ENCODE results near the gene CAMK2B.

DNA sequence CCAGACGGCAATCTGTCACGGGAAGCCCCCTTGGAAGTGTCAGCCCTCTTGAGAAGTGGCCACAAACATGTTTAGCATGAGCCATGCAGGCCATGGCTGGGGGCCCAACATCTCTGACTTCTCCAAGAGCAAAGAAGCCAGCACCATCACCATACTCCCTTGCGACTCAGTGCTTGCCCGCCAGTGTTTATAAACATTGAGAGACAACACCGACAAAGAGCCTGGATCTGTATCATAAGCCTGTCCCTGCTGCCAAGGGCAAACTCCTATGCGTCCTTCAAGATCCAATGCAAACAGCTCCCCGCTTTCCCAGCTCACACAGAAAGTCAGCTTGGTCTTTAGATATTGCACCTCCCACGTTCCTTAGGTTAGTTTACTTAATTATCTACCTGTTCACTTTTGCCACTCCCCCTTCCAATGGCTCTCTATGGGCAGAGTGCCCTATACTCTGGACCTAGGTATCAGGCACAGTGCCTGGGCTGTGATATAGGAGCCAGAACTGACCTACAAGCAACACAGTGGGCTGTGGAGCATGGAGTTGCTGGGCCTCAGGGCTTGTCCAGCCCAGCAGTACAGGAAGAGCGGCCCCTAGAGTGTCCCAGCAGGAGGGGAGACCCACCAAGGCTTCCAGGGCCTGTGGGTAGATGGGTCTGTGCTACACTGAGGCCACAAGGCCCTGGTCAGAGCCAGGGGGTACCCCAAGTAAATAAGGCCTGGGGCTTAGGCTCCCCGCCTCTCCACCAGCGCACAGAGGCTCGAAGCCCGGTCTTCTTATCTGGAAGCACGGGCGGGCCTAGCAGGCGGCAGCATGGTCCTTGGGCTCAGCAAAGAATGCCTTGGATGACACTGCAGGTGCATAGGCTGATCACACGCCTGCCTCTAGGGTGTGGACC lies 37.7 kb downstream of the CAMK2B start:
- TF ChIP-seq CTCF (IDR thresholded peaks at IDR 0.05; ENCODE audit: low read depth, low read length, poor library complexity, severe bottlenecking) = no peak
- no peak for TF ChIP-seq EZH2phosphoT487 (IDR thresholded peaks at IDR 0.05; ENCODE audit: borderline replicate concordance, low read length)
